PC-9 (cell line): ENCODE results near the gene AP1G2. TPM values are rescaled to one million over a fixed set of nuclear protein-coding genes. Genes with fewer than 3 reads are reported as not detected.

ENCODE experiments used
- BruUV-seq: library from RNA; stranded (reverse); fragments of 400-500 nt; replicated peaks from 2 replicates; lab custom pipeline; 2021; lab: Mats Ljungman, UMichigan
- CTCF ChIA-PET: fragments of 300-600 bp; sonication (Branson Sonifier 250); formaldehyde crosslinking; loops from one replicate; lab custom pipeline; 2022; ENCODE audit warnings: antibody characterized with exemption; lab: Charles Lee
- POLR2A ChIA-PET: fragments of 300-600 bp; sonication (Branson Sonifier 250); formaldehyde crosslinking; loops from one replicate; lab custom pipeline; 2022; ENCODE audit warnings: antibody characterized with exemption; ENCODE audit not compliant: unreplicated experiment; lab: Charles Lee
- DNase-seq, 2 experiments: peaks; one replicate each; pipeline versions ENCODE4 v3.0.0 to v3.0.0-alpha.2; 2015 to 2022; ENCODE audit warnings: mixed read lengths in 1 of 2
- H2AFZ ChIP-seq: fragments of 200-600 bp; sonication (generic); 2 replicates; pipeline ENCODE4 v1.8.1; 2017; ENCODE audit warnings: antibody characterized with exemption
- H3F3A ChIP-seq: fragments of 200-600 bp; sonication (generic); 2 replicates; pipeline ENCODE4 v1.8.1; 2017; ENCODE audit warnings: antibody characterized with exemption, mild to moderate bottlenecking, low read depth; ENCODE audit not compliant: insufficient read depth
- H3K27ac ChIP-seq: fragments of 200-600 bp; sonication (generic); 2 replicates; pipeline ENCODE4 v1.6.1; 2016; ENCODE audit warnings: mixed run types
- H3K27me3 ChIP-seq: fragments of 200-600 bp; sonication (generic); 2 replicates; pipeline ENCODE4 v1.6.1; 2016; ENCODE audit warnings: low read depth, mixed run types; ENCODE audit not compliant: insufficient read depth
- H3K36me3 ChIP-seq: fragments of 200-600 bp; sonication (generic); 2 replicates; pipeline ENCODE4 v1.6.1; 2016; ENCODE audit warnings: low read depth, mixed run types
- H3K4me1 ChIP-seq: fragments of 200-600 bp; sonication (generic); replicated peaks from 2 replicates; pipeline ENCODE4 v1.6.1; 2016; ENCODE audit warnings: mixed run types; ENCODE audit not compliant: insufficient read depth
- H3K4me2 ChIP-seq: fragments of 200-600 bp; sonication (generic); 2 replicates; pipeline ENCODE4 v1.6.1; 2017; ENCODE audit warnings: mixed run types
- H3K4me3 ChIP-seq: fragments of 200-600 bp; sonication (generic); 2 replicates; pipeline ENCODE4 v1.6.1; 2016; ENCODE audit warnings: mixed run types
- H3K79me2 ChIP-seq: fragments of 200-600 bp; sonication (generic); 2 replicates; pipeline ENCODE4 v1.6.1; 2017; ENCODE audit warnings: low read depth, mixed run types
- H3K9me2 ChIP-seq: fragments of 200-600 bp; sonication (generic); 2 replicates; pipeline ENCODE4 v1.8.1; 2017; ENCODE audit warnings: mild to moderate bottlenecking; ENCODE audit not compliant: insufficient read depth
- H3K9me3 ChIP-seq: fragments of 200-600 bp; sonication (generic); 2 replicates; pipeline ENCODE4 v1.8.1; 2016; ENCODE audit warnings: low read depth; ENCODE audit not compliant: insufficient read depth
- H4K20me1 ChIP-seq: fragments of 200-600 bp; sonication (generic); 2 replicates; pipeline ENCODE4 v1.8.1; 2017; ENCODE audit not compliant: insufficient read depth
- EZH2 ChIP-seq: fragments of 200-600 bp; sonication (generic); IDR thresholded peaks from 2 replicates; pipeline ENCODE4 v1.8.0; 2017; ENCODE audit warnings: antibody characterized with exemption, low read depth
- intact Hi-C: fragments of 100-400 bp; cut with micrococcal nuclease; formaldehyde crosslinking; loops from one replicate; pipeline ENCODE4 v1.10.0; 2022; ENCODE audit not compliant: unreplicated experiment
- total RNA-seq: library from RNA; stranded (reverse); gene quantifications from 2 replicates; pipeline ENCODE4 v1.2.3, GENCODE V29; 2021
- TF ChIP-seq, protein P1 (sequence below): fragments of 200-600 bp; sonication (generic); conservative IDR thresholded peaks from 2 replicates; pipeline ENCODE4 v1.6.1; 2017; ENCODE audit warnings: mixed run types, antibody characterized with exemption, mild to moderate bottlenecking, moderate library complexity

Gene AP1G2
- total RNA-seq, 1 experiment from 2014 or later, result 128 TPM

DNA sequence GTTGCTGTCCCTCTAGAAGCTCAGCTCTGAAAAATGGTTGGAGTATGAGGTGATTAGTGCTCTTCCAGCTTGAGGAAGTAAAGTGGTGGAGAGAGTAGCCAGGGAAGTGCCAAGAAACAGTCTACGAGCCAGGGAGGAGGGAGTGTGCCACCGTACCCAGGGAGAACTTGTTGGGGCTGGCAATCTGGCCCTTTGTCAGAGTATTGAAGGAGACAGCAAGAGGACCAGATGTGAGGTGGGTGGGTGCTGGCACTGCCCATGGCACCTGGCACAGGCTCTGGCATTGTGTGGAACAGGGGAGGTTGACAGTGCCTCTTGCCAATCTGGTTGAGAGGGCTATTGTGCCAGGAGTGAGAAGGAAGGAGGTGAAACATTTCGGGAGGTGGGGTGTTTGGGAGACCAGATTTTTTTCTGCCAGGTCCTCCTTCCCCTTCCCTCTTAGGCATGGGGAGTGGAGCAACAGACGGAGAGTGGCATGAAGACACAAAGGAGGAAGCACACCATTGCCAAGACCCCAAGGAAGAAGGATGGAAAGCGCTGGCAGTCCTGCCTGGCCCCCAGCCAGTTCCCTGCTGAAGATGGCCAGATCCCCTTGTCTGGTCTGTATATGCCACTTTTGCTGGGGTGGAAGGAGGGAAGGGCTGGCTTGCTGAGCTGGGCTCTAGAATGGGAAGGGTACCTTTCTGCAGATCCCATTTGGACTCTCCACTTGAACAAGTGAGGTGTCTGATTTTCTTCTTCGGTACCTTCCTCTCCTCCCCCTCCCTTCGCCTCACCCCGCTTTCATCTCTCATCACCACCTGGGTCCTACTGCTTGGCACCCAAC, 53.6 kb downstream of the AP1G2 start:
- H4K20me1 ChIP-seq, result no peaks in the 10 kb centered on the region
- intact Hi-C loops, result no loop called here
- H3K36me3 ChIP-seq, result no peaks in the 10 kb centered on the region
- H3F3A ChIP-seq, result no peaks in the 10 kb centered on the region
- H2AFZ ChIP-seq, result no peak overlapping the region
- H3K9me2 ChIP-seq, result no peaks in the 10 kb centered on the region
- H3K4me1 ChIP-seq, result no peaks in the 10 kb centered on the region
- H3K27me3 ChIP-seq, result no peaks in the 10 kb centered on the region
- TF ChIP-seq EZH2, result no peak
- TF ChIP-seq, protein P1, sequence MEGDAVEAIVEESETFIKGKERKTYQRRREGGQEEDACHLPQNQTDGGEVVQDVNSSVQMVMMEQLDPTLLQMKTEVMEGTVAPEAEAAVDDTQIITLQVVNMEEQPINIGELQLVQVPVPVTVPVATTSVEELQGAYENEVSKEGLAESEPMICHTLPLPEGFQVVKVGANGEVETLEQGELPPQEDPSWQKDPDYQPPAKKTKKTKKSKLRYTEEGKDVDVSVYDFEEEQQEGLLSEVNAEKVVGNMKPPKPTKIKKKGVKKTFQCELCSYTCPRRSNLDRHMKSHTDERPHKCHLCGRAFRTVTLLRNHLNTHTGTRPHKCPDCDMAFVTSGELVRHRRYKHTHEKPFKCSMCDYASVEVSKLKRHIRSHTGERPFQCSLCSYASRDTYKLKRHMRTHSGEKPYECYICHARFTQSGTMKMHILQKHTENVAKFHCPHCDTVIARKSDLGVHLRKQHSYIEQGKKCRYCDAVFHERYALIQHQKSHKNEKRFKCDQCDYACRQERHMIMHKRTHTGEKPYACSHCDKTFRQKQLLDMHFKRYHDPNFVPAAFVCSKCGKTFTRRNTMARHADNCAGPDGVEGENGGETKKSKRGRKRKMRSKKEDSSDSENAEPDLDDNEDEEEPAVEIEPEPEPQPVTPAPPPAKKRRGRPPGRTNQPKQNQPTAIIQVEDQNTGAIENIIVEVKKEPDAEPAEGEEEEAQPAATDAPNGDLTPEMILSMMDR, result no peak
- no peaks in the 10 kb centered on the region for H3K79me2 ChIP-seq
- no peak overlapping the region for H3K4me3 ChIP-seq
- CTCF ChIA-PET, result no interaction called here
- DNase-seq, result no peak
- POLR2A ChIA-PET, result no interaction called here
- no TSS peak for BruUV-seq
- no peaks in the 10 kb centered on the region for H3K9me3 ChIP-seq
- no peak overlapping the region for H3K4me2 ChIP-seq
- H3K27ac ChIP-seq, result no peak overlapping the region

DNA sequence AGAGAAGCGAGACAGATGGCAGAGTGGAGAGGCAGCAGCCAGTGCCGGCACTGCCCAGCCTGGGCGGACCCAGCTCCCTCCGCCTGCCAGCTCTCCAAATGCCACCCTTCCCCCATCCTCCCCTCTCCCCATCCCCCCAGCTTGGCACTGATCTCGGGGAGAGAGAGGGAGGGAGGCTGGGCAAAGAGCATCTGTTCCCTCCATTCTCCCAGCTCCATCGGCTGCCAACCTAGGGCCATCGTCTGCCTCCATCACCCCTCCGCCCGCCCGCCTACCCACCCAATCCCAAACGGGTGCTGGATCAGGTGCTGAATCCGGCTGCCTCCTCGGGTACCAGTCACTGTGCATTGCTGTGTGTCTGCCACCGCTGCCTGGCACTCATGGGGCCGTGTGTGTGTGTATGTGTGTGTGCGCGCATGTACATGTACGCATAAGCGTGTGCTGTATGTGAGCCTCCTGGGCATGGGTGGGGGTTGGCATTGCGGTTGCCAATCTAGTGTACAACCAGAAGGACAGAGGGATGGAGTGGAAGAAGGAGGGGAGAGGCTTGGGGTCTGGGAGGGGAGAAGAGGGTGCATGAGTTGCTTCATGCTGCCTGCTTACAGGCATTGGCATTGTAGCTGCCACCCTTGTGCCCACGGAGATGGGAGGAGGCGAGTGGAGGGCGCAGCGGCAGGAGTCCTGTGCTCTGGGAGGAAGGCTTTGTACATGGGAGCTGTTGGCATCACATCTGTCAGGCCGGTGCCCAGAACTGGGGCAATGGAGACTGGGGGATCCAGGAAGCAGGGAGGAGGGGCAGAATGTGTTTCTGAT, 54.4 kb downstream of the AP1G2 start:
- Histone ChIP-seq H3K9me3 (no peaks in the 10 kb centered on the region), H3F3A (no peaks in the 10 kb centered on the region), H3K36me3 (no peaks in the 10 kb centered on the region), H3K27ac (no peak overlapping the region), H4K20me1 (no peaks in the 10 kb centered on the region), H3K9me2 (no peaks in the 10 kb centered on the region), H2AFZ (no peak overlapping the region), H3K27me3 (no peaks in the 10 kb centered on the region), H3K4me1 (no peaks in the 10 kb centered on the region), H3K4me2 (no peak overlapping the region), H3K4me3 (no peak overlapping the region), H3K79me2 (no peaks in the 10 kb centered on the region)
- POLR2A ChIA-PET, result no interaction called here
- BruUV-seq, result no TSS peak
- intact Hi-C loops, result no loop called here
- TF ChIP-seq EZH2, result no peak
- TF ChIP-seq, protein P1, result no peak
- CTCF ChIA-PET, result no interaction called here
- no peak for DNase-seq

DNA sequence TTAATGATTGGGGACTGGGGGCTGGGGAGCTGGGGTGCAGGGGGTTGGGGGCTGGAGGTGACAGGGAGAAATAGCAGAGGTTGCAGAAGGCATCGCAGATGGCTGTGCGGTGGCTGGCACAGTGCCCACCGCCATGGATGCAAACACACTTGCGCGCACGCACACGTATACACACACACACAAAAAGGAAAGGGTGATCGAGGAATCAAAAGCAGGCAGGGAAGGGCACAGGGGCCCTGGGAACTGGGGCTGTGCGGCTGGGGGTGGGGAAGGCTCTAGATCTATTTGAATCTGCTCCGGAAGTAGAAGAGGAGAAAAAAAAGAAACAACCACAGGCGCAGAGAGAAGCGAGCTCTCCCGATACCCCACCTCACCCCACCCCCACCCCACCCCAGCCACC, 55.4 kb downstream of the AP1G2 start:
- no peaks in the 10 kb centered on the region for H3F3A ChIP-seq
- no peaks in the 10 kb centered on the region for H3K9me2 ChIP-seq
- no peak overlapping the region for H2AFZ ChIP-seq
- DNase-seq, result no peak
- H3K4me2 ChIP-seq, result no peak overlapping the region
- ChIA-PET CTCF (no interaction called here), POLR2A (no interaction called here)
- no peaks in the 10 kb centered on the region for H3K9me3 ChIP-seq
- no peaks in the 10 kb centered on the region for H3K36me3 ChIP-seq
- no peak overlapping the region for H3K4me3 ChIP-seq
- H3K27me3 ChIP-seq, result no peaks in the 10 kb centered on the region
- TF ChIP-seq, protein P1, result no peak
- no peak for TF ChIP-seq EZH2
- H4K20me1 ChIP-seq, result no peaks in the 10 kb centered on the region
- no TSS peak for BruUV-seq
- H3K79me2 ChIP-seq, result no peaks in the 10 kb centered on the region
- no peaks in the 10 kb centered on the region for H3K4me1 ChIP-seq
- H3K27ac ChIP-seq, result no peak overlapping the region
- intact Hi-C loops, result no loop called here

Other genes with a start within 250 kb of the AP1G2 start
- 107 and 142 TPM in 2 replicates for gene PABPN1, start 246.3 kb downstream of the AP1G2 start, total RNA-seq
- gene SLC22A17, start 214.9 kb downstream of the AP1G2 start, total RNA-seq, result not detected in 2 replicates
- gene EFS, start 202.6 kb downstream of the AP1G2 start, total RNA-seq, result not detected in 2 replicates
- gene IL25, start 195.0 kb downstream of the AP1G2 start, total RNA-seq, result not detected in 2 replicates
- gene CMTM5, start 190.7 kb downstream of the AP1G2 start, total RNA-seq, result not detected in 2 replicates
- not detected in 2 replicates for gene MYH6, start 159.5 kb downstream of the AP1G2 start, total RNA-seq
- gene MYH7, start 132.1 kb downstream of the AP1G2 start, total RNA-seq, result not detected in 2 replicates
- gene NGDN, start 98.1 kb downstream of the AP1G2 start, total RNA-seq, result 23.1 and 27.6 TPM in 2 replicates
- gene ZFHX2, start 16.0 kb downstream of the AP1G2 start, total RNA-seq, result 3.7 and 5.3 TPM in 2 replicates
- 3.4 and 4.1 TPM in 2 replicates for gene THTPA, start 11.5 kb downstream of the AP1G2 start, total RNA-seq
- gene JPH4, start 11.0 kb upstream of the AP1G2 start, total RNA-seq, result not detected in 2 replicates
- 0.55 and 1.3 TPM in 2 replicates for gene DHRS2, start 68.6 kb upstream of the AP1G2 start, total RNA-seq